HG03039 (cell line): ENCODE results near the gene PI4KA.
"Not testable (repeated sequence)": the region's sequence is repeated elsewhere in the genome, so short reads cannot be mapped to it uniquely, and the experiment has no call there.

Experiments
- ATAC-seq: cut with Tn5 transposase; IDR thresholded peaks from one replicate; pipeline ENCODE4 v1.9.1; 2021; ENCODE audit warnings: mild to moderate bottlenecking, moderate library complexity; ENCODE audit not compliant: unreplicated experiment

PI4KA gene

DNA sequence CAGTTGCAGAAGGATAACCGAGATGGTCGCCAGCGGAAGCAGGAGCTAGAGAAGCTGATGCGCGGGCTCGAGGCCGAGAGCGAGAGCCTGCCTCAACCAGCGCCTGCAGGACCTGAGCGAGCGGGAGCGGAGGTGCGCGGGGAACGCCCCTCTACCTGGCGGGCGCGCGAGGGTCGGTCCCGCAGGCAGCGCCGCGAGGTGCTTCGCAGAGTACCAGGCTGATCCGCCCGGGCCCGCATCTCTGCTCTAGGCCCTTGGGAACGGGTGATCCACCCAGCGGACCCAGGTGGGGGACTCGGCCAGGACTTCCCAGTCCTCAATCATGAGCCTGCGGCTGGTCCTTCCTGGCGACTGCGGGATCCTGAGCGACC is 156.5 kb downstream of the PI4KA start:
- ATAC-seq, result peak; percentile 3

DNA sequence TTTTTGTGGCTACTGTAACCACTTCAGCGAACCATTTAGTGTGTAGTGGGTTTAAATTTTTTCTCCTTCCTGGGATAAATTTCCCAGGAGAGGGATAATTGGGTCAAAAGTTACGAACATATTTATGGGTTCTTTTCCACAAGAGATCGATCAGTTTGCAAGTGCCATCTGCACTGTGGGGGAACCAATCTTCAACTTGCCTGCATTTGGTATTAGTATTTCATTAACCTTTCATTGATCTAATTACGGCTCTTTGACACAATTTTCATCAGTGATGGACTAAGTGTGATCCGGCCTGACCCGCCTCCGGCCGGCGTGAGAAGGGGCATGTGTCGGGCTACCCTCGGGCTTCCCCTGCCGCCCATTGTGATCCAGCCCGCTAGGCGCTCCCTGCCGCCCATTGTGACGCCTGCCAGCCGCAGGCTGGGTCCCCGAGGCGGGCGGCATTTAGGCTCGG is 156.9 kb downstream of the PI4KA start:
- not testable (repeated sequence) for ATAC-seq

DNA sequence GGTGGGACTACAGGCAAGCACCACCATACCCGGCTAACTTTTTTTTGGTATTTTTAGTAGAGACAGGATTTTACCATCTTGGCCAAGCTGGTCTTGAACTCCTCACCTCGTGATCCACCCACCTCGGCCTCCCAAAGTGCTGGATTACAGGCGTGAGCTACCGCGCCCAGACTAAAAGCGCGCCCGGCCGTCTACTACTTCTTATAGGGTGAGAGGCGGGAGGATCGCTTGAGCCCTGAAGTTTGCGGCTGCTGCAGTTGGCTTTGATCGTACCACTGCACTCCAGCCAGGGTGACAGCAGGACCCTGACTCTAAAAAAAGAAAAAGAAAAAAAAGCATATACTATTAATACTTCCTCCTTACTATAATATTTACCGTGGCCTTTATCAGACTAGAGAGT is 158.3 kb downstream of the PI4KA start:
- ATAC-seq, result not testable (repeated sequence)

DNA sequence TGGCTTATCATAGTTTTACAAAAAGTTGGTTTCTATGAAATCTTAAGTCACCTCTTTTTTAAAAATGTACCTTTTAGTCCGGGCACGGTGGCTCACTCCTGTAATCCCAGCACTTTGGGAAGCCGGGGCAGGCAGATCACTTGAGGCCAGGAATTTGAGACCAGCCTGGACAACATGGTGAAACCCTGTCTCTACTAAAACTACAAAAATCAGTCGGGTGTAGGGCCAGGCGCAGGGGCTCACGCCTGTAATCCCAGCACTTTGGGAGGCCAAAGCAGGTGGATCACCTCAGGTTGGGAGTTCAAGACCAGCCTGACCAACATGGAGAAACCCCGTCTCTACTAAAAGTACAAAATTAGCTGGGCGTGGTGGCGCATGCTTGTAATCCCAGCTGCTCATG is 158.8 kb downstream of the PI4KA start:
- not testable (repeated sequence) for ATAC-seq

DNA sequence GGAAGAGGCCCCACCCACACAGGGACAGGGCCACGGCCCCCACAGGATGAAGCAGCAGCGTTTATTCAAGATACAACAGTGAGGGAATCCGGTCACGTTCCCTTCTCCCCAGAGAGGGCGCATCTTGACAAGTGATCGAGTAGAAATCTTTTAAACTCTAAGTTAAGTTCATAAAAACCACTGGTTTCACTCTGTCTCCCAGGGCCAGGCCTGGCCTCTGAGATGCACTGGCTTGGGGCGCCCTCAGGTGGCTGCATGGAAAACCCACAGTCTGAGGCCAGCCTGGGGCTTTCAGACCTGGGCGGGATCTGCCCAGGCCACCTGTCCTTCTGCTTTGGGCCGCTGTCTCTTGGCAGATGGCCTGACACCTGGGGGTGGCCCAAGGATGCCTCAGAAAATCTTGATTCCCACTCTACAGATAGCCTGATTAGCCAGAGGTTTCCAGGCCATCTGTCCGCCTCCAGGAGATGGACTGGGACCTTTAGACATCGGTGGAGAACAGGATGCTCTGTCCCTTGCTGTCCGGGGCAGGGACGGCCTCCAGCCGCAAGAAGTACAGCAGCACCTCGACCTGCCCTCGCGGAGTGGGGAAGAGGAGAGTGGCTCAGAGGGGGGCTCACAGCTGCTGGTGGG is 161.0 kb downstream of the PI4KA start:
- ATAC-seq, result not testable (repeated sequence)

DNA sequence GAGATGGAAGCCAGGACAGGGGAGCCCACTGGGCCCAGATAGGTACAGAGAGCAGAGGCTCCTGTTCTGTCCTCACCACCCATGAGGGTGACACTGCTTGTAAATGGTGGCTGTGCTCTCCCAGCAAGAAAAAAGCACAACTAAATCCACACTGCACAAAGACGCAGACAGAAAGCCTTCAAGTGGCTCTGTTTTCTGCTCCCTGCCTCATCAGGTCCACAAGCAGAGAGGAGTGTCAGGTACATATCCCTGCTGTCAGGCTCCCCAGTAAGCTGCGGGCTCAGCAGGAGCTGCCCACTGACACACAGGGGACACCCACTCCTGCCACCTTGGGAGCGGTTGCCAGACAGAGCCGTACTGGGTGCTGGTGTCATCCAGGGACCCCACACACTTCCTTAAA is 162.6 kb downstream of the PI4KA start:
- ATAC-seq, result not testable (repeated sequence)

DNA sequence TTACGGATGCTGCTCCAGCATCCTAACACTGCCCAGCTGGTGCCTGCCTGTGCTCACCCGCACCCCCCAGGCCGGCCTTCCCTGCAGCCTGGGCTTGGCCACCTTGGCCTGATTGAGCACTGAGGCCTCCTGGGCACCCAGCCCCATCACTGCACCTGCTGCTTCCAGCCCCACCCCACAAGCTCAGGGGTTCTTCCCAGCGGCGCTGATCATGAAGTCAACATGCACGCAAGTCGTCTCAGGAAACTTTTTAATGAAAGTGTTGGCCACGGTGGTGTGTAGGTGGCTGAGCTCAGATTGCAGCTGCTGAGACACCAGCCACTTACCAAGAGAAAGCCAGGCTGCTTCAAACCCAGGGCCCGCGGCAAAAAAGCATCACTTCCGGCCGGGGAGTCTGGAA is 163.4 kb downstream of the PI4KA start:
- ATAC-seq, result not testable (repeated sequence)

DNA sequence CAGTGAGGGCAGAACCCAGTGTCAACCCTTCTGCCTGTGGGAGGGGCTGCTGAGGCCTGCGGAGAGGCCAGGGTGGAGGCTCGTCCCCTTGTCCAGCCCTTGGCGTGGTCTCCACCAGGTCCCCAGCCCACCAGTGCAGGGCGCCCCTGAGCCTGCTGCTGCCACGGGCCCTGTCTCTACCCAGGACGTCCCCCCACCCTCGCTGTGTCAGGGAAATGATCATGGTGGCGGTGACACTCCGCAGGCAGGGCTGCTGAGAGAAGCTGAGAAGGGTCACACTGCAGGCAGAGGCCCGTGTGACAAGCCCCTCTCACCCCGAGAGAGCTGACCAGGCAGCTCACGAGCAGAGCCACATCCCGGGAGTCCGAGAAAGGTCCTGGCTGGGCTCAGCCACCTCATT is 164.4 kb downstream of the PI4KA start:
- not testable (repeated sequence) for ATAC-seq

DNA sequence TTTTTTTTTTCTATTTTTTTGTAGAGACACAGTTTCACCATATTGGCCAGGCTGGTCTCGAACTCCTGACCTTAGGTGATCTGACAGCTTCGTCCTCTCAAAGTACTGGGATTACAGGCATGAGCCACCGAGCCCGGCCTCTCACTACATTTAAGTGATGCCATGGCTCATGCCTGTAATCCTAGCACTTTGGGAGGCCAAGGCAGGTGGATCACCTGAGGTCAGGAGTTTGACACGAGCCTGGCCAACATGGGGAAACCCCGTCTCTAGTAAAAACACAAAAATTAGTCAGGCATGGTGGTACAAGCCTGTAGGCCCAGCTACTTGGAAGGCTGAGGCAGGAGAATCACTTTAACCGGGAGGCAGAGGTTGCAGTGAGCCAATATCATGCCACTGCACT is 165.7 kb downstream of the PI4KA start:
- ATAC-seq, result not testable (repeated sequence)

DNA sequence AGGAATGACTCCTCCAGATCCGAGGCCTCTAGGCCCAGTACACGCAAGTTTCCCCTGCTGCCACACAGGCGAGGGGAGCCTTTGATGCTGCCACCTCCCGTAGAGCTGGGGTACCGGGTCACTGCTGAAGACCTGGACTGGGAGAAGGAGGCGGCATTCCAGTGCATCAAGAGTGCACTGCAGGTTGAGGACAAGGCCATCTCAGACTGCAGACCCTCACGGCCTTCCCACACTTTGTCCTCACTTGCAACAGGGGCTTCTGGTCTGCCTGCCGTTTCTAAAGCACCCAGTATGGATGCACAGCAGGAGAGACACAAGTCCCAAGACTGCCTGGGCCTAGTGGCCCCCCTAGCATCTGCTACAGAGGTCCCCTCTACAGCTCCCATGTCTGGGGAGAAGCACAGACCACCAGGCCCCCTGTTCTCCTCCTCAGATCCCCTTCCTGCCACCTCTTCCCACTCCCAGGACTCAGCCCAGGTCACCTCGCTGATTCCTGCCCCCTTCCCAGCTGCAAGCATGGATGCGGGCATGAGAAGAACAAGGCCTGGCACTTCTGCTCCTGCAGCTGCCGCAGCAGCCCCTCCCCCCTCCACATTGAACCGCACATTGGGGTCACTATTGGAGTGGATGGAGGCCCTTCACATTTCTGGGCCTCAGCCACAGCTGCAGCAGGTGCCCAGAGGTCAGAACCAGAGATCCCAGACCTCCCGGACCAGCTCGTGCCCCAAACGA is 167.9 kb downstream of the PI4KA start:
- not testable (repeated sequence) for ATAC-seq

DNA sequence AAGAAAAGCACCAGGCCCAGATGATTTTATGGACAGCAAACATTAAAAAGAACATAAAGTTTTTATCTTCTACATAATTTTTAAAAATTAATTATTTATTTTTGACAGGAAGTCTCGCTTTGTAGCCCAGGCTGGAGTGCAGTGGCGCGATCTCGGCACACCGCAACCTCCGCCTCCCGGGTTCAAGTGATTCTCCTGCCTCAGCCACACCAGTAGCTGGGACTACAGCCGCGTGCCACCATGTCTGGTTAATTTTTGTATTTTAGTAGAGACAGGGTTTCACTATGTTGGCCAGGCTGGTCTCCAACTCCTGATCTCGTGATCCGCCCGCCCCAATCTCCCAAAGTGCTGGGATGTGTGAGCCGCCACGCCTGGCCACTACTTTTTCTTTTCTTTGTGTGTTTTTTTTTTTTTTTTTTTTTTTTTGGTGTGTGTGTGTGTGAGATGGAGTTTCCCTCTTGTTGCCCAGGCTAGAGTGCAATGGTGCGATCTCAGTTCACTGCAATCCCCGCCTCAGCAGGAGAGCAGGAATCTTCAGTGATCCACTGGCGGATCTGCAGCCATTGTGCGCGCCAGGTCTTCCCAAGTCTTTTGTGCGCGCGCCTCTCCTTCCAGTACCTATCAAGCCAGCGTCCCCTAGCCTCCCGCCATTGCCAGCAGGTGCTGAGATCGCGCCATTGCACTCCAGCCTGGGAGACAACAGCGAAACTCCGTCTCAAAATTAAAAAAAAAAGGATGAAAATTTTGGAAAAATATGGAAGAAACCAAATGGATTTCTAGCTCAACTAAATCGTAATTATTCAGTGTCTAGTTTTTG is 171.0 kb downstream of the PI4KA start:
- not testable (repeated sequence) for ATAC-seq

DNA sequence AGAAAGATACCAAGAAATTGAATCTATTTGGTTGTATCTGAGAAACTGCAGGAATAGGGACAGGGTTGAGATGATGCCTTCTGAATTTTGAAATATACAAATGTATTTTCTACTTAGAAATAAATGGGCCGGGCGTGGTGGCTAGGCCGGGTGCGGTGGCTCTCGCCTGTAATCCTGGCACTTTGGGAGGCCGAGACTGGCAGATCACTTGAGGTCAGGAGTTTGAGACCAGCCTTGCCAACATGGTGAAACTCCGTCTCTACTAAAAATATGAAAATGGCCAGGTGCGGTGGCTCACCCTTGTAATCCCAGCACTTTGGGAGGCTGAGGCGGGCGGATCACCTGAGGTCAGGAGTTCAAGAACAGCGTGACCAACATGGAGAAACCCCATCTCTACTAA is 172.8 kb downstream of the PI4KA start:
- not testable (repeated sequence) for ATAC-seq

DNA sequence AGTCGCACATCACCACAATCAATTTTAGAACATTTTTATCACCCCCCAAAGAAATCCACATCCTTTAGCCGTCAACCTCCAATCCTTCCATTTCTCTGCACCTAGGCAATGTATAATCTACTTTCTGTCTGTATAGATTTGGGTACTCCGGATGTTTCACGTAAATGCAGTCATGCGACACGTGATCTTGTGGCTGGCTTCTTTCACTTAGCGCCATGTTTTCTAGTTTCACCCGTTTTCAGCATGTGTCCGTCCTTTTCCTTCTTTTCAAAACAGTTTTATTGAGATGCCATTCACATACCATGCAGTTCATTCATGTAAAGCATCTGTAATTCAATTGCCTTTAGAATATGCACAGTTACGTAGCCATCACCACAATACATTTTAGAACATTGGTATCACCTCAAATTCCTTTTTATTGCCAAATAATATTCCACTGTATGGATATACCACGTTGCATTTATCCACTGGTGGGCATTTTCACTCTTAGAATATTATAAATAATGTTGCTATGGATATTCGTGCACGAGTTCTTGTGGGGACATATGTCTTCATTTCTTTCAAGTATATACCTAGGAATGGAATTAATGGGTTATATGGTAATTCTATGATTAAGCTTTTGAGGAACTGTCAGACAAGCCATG is 179.7 kb downstream of the PI4KA start:
- ATAC-seq, result not testable (repeated sequence)

DNA sequence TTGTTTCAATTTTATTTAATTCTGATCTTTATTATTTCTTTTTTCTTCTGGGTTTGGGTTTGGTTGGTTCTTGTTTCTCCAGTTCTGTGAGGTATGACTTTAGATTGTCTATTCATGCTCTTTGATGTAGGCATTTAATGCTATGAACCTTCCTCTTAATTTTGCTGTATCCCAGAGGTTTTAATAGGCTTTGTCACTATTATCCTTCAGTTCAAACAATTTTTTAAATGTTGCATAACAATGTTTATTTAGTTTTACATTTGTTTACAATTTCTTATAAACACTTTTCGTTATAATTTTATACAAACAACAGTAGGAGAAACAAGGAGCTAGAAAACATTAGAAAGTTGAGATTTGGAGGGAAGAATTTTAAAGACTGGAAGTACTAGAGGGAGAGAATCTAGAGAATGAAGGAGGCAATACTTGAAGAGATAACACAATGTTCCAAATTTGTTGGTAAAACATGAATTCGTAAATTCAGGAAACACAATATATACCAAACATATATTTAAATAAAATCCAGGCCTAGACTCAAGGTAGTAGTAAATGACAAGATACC is 180.8 kb downstream of the PI4KA start:
- no peak for ATAC-seq

DNA sequence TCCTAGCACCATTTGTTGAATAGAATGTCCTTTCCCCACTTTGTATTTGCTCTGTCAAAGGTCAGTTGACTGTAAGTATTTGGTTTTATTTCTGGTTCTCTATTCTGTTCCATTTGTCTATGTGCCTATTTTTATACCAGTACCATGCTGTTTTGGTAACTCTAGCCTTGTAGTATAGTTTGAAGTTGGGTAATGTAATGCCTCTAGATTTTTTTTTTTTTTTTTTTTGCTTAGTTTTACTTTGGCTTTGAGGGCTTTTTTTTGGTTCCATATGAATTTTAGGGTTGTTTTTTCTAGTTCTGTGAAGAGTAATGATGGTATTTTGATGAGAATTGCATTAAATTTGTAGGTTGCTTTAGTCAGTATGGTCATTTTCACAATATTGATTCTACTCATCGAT is 183.0 kb downstream of the PI4KA start:
- ATAC-seq, result not testable (repeated sequence)

DNA sequence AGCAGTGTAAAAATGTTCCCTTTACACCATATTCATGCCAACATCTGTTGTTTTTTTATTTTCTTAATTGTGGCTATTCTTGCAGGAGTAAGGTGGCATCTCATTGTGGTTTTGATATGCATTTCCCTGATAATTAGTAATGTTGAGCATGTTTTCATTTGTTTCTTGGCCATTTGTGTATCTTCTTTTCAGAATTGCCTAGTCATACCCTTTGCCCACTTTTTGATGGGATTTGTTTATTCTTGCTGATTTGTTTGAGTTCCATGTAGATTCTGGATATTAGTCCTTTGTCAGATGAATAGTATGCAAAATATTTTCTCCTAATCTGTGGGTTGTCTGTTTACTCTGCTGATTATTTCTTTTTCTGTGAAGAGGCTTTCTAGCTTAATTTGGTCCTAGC is 183.6 kb downstream of the PI4KA start:
- no peak for ATAC-seq

DNA sequence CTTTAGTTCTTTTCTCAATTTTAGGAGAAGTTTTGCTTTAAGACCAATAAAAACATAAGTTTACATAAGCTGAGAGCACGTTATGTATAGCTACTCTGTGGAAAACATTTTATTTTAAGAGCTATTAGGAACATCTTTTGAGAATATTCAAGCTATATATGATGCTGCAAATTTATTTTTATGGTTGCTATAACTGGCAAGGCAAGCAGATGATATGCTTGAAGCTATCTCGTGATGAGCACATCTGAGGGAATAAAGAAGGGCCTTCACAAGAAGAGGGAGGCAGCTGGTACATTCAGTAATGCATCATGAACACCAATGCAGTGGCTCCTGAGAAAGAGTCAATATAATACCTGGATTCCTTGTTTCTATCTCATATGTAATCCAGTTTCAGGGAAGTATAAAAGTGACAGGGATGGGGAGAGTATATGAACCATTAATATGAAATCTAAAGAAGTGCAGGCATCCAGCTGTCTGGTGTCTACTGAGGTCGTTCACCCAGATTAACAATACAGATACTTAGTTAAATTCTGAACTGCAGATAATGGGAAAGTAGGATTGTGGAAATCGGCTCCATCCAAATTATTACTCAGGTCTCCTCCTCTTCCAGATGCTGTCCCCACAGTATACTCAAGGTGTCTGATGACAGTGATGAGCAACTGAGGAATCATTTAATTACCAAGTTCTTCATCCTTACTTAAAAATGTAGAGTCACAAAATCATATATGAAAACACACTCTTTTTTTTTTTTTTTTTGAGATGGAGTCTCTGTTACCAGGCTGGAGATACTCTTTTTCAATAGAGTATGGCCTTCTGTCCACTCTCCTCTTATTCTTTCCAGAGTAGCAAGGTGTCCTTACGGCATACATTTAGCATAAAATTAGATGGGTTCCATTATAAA is 185.1 kb downstream of the PI4KA start:
- ATAC-seq, result no peak

DNA sequence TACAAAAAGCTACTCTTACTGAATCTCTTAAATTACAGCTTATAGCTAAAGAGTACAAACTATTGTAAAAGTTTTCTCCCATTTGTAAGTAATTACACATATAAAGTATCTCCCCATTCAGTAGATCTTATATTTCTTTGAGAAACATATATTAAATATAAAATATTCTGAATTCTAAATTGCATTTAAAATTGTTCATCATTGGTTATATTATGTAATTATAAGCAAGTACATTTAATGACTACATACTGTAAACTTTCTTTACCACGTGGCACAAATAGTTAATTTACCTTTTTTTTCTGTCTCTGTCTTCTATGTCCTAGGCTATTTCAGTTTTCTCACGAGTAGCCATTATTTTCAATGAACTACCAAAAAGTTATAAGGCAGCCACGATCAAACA is 185.9 kb downstream of the PI4KA start:
- no peak for ATAC-seq

DNA sequence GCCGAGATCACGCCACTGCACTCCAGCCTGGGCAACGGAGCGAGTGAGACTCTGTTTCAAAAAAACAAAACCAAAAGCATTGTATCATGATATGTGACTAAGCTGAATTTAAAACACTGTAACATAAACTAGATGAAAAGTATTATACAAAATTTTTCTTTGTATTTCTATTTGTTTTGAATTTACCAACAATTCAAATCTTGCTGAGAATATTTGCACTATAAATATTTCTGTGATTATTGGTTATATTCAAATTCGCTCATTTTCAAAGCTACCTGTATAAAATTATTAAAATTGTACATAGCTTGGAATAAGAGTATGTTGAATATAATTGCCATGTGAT is 186.6 kb downstream of the PI4KA start:
- no peak for ATAC-seq
